GM19238 (cell line): Measurements from ENCODE around the gene ZDHHC8.
"Not testable (repeated sequence)": the region's sequence is repeated elsewhere in the genome, so short reads cannot be mapped to it uniquely, and the experiment has no call there.

Source experiments
- DNase-seq: peaks from one replicate; pipeline ENCODE4 v3.0.0; 2011; ENCODE audit warnings: low spot score; ENCODE audit not compliant: insufficient read length

ZDHHC8 gene

GRCh38 chr22:20158391-20159036 lies 26.9 kb downstream of the ZDHHC8 start:
- no peak for DNase-seq

DNA sequence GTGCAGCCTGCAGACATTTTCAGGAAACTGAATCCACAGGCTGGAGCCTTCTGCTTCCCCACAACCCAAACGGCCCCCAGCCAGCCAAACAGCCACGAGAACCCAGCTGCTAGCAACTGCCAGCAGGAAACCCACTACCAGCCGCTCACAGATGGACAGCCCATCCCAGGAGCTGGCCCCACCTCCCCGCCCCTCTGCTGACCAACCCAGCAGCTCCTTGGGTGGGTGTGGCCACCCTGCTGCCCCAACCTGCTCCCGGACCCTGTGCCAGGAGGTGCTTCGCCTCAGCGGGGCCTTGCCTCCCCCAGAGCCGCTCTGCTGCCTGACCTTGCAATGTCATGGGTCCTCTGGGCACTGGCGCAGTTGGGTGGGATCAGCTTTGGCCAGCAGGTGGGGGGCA lies 27.5 kb downstream of the ZDHHC8 start:
- DNase-seq, result no peak

DNA sequence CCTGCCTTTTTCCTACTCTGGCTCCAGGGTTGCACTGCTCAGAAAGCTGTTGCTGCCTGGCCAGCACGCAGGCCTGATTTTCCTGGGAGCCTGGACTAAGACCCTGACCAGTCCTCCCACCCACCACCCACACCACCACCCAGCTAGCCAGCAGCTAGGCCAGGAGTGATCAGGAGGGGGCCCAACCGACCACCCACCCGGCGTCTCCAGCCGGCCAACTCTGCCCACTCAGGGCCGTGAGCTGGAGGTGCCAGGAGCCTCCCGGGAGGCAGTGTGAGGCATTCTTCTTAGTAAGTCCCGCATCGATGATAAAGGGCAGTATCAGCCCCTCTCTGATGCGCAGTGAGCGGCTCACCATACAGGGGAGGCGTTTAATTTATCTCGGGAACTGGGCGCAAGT lies 27.9 kb downstream of the ZDHHC8 start:
- not testable (repeated sequence) for DNase-seq

DNA sequence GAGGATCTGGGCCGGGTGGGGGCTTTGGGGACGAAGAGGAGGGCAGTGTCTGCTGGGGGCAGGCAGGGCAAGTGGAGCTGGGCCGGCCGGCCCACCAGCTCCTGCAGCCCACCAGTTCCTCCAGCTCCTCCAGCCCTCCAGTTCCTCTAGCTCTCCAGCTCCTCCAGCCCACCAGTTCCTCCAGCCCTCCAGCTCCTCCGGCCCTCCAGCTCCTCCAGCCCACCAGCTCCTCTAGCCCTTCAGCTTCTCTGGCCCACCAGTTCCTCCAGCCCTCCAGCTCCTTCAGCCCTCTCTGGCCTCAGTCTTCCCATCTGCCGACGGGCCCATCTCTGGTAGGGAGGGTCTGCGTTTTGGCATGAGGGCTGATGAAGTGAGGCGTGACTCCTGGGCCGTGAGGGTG lies 28.4 kb downstream of the ZDHHC8 start:
- DNase-seq, result no peak

GRCh38 chr22:20164863-20165262 lies 33.3 kb downstream of the ZDHHC8 start:
- DNase-seq, result no peak

DNA sequence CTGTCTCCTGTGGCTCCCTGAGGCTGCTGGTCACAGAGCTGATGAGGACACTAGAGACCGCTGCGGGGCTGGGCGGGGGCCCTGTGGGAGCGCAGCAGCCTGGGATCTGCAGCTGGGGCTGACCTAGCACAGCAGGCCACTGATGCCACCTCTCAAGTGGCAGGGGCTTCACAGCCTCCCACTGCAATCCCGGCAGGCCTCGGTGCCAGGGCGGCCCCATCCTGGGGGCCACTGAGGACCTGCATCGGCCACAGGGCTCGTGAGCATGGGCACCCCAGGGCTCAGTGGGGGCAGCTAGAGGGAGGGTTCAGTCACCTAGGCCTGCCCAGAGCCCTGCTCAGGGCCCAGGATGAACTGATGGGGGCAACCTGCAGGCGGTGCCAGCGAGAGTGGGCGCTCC lies 33.8 kb downstream of the ZDHHC8 start:
- no peak for DNase-seq

DNA sequence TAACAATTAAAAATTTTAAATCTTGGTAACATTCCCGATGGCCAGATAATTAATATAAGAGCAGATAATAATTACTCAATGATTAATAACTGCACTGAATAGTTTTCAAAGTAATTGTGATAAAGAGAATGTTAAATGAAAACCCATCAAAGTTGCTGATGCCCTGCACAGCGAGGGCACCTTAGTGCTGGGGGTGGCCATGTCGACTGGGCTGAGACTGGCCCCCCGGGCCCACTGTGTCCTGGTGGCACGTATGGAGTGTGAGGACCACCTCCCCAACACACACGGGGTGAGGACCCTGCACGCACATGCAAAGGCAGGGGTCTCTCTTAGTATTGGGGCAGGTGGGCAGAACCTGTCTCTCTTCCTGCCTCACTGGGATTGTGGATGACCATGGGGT lies 34.3 kb downstream of the ZDHHC8 start:
- DNase-seq, result no peak

DNA sequence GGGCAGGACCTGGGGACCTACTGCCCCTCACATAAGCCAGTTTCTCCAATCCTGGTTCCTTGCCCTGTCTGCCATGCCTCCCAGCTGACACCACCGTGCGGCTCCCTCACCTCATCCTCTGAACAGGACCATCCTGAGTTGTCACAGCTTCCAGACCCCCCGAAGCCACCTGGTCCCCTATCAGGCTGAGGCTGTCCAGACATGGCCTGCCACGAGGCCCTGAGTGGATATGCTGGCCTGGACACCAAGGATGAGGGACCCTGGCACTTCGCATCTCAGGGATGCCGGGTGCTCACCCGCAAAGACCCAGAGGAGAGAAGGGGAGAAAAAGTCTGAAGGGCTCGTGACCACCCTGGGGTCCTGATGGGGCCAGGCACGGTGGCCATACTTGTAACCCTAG lies 35.1 kb downstream of the ZDHHC8 start:
- DNase-seq, result no peak

GRCh38 chr22:20167643-20168322 lies 36.2 kb downstream of the ZDHHC8 start:
- no peak for DNase-seq

DNA sequence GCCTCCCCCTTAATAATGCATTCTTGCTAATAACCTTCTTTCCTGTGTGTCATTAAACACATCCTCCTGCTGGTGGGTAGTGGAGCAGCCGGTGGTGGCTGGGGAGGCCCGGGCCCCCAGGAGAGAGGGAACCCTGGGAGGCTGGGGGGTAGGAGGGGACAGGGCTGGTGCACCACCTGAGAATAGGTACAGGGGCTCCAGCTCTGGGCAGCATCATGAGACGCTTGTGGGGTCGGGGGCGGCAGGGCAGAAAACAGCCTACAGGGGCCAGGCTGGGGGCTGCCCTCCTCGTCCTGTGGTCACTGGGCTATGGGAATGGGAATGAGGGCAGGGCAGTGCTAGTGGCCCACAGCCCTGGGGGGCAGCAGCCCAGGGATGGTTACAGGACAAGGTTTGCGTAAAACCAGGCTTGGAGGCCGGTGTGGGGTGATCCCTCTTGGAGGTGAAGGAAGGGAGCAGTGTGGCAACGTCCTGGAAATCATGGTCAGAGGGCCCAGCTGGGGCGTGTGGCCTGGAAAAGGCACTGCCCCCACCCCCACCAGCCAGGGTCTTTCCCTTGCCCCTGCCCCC lies 37.7 kb downstream of the ZDHHC8 start:
- no peak for DNase-seq

DNA sequence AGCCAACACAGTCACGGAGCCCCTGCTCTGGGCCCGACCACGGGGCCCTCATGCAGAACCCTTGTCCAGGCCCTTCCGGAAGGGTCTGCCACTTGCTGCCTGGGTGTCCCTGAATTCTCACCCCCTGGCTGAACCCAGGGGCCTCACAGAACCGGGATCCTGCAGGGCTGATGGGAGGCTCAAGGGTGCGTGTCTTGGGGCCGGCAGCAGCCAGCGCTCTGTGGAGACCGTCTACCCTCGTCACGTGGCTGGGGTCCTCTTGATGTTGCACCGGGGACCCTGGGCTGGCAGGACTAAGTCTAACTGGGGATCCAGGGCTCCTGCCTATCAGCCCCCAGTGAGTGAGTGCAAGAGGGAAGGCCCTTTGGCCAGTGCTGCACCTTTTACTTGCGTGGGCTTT lies 38.6 kb downstream of the ZDHHC8 start:
- no peak for DNase-seq

GRCh38 chr22:20171288-20172140 lies 39.9 kb downstream of the ZDHHC8 start:
- no peak for DNase-seq

- DNase-seq, result no peak
Measured at GRCh38 chr22:20172141-20172613, 40.6 kb downstream of the ZDHHC8 start.

DNA sequence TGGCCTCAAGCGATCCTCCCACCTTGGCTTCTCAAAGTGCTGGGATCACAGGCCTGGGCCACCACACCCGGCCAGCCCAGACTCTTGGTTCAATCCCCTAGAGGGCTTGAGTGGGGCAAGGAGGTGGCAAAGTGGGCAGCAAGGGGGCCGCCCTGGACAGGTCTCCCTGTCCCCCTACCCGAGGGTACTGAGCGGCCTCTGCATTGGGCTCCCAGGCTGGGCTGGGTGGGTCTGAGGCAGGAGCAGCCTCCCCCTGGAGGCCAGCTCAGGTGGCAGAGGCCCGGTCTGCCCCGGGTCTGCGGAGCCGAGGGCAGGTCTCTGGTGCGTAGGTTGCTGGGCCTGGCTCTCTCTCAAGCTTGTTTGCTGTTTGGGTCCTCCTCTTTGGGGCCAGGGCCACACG lies 41.6 kb downstream of the ZDHHC8 start:
- DNase-seq, result no peak

DNA sequence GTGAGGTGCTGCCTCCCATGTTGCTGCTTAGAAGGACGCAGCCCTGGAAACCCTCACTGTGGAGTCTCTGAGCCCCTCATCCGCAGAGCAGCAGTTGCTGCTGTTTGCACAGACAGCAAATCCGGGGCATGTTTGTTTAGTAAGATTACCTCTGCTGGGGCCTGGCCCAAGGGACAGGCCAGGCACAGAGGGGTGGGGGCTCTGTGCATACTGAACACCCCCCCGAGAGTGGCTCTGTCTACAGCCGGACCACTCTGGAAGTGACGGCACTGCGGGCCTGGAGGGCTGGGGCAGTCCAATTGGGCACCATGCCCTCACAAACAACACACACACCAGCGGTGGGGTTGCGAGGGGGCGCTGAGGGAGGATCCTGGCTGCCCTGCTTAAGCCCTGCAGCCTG lies 42.2 kb downstream of the ZDHHC8 start:
- DNase-seq, result no peak

GRCh38 chr22:20174785-20175596 lies 43.4 kb downstream of the ZDHHC8 start:
- no peak for DNase-seq

- DNase-seq, result no peak
Measured at GRCh38 chr22:20175597-20175900, 43.9 kb downstream of the ZDHHC8 start.

- no peak for DNase-seq
Measured at GRCh38 chr22:20176421-20177085, 44.9 kb downstream of the ZDHHC8 start.

- no peak for DNase-seq
Measured at GRCh38 chr22:20177217-20177911, 45.8 kb downstream of the ZDHHC8 start.
